Astrocyte (in vitro differentiated cells and primary cell): ENCODE results near the gene SDK1.

Experiments
- EZH2 ChIP-seq: IDR thresholded peaks from 2 replicates; pipeline ENCODE4 v1.6.1; 2012; ENCODE audit warnings: mild to moderate bottlenecking, low read length, inconsistent platforms; ENCODE audit not compliant: insufficient read depth
- TF ChIP-seq, protein P1 (sequence below): IDR thresholded peaks from 2 replicates; pipeline ENCODE4 v1.5.1; 2011; ENCODE audit warnings: low read depth, mild to moderate bottlenecking, inconsistent platforms, low read length, moderate library complexity; ENCODE audit not compliant: insufficient read depth

- TF ChIP-seq, protein P1, sequence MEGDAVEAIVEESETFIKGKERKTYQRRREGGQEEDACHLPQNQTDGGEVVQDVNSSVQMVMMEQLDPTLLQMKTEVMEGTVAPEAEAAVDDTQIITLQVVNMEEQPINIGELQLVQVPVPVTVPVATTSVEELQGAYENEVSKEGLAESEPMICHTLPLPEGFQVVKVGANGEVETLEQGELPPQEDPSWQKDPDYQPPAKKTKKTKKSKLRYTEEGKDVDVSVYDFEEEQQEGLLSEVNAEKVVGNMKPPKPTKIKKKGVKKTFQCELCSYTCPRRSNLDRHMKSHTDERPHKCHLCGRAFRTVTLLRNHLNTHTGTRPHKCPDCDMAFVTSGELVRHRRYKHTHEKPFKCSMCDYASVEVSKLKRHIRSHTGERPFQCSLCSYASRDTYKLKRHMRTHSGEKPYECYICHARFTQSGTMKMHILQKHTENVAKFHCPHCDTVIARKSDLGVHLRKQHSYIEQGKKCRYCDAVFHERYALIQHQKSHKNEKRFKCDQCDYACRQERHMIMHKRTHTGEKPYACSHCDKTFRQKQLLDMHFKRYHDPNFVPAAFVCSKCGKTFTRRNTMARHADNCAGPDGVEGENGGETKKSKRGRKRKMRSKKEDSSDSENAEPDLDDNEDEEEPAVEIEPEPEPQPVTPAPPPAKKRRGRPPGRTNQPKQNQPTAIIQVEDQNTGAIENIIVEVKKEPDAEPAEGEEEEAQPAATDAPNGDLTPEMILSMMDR, result no peak
- TF ChIP-seq EZH2, result no peak
These were observed 655.0 kb downstream of the SDK1 start for GRCh38 chr7:3955751-3956696.
